H9 (cell line): ENCODE measurements around the gene TM9SF3. TPM values are rescaled to one million over a fixed set of nuclear protein-coding genes. Genes with fewer than 3 reads are reported as not detected.

Source experiments
- DNase-seq: peaks from one replicate; pipeline ENCODE4 v3.0.0-alpha.2; 2017
- H2AFZ ChIP-seq: one replicate; pipeline ENCODE4 v1.6.1; 2013; ENCODE audit warnings: mild to moderate bottlenecking, low read length, control low read depth, moderate library complexity
- H2AK5ac ChIP-seq: 2 replicates; pipeline ENCODE4 v1.6.1; 2013; ENCODE audit warnings: low read length, control low read depth, mixed read lengths; ENCODE audit not compliant: insufficient read length
- H2BK120ac ChIP-seq: one replicate; pipeline ENCODE4 v1.6.1; 2013; ENCODE audit warnings: low read depth, mild to moderate bottlenecking, low read length, control low read depth, inconsistent platforms; ENCODE audit not compliant: poor library complexity, severe bottlenecking
- H2BK12ac ChIP-seq: 2 replicates; pipeline ENCODE4 v1.6.1; 2013; ENCODE audit warnings: low read length, control low read depth, mixed read lengths, low read depth; ENCODE audit not compliant: insufficient read length
- H2BK15ac ChIP-seq: 2 replicates; pipeline ENCODE4 v1.6.1; 2013; ENCODE audit warnings: low read depth, low read length, control low read depth
- H2BK20ac ChIP-seq: one replicate; pipeline ENCODE4 v1.6.1; 2013; ENCODE audit warnings: low read depth, mild to moderate bottlenecking, low read length, control low read depth, inconsistent platforms; ENCODE audit not compliant: poor library complexity, severe bottlenecking
- H2BK5ac ChIP-seq: 2 replicates; pipeline ENCODE4 v1.6.1; 2013; ENCODE audit warnings: low read length, control low read depth, mixed read lengths; ENCODE audit not compliant: insufficient read length
- H3K14ac ChIP-seq: 2 replicates; pipeline ENCODE4 v1.6.1; 2013; ENCODE audit warnings: low read length, control low read depth; ENCODE audit not compliant: insufficient read depth
- H3K18ac ChIP-seq: 2 replicates; pipeline ENCODE4 v1.6.1; 2013; ENCODE audit warnings: low read depth, mild to moderate bottlenecking, mixed read lengths, low read length, control low read depth; ENCODE audit not compliant: insufficient read length
- H3K23ac ChIP-seq: 2 replicates; pipeline ENCODE4 v1.6.1; 2013; ENCODE audit warnings: low read length, control low read depth, mixed read lengths, low read depth; ENCODE audit not compliant: insufficient read length
- H3K23me2 ChIP-seq: 2 replicates; pipeline ENCODE4 v1.6.1; 2013; ENCODE audit warnings: low read depth, mild to moderate bottlenecking, mixed read lengths, low read length, control low read depth; ENCODE audit not compliant: insufficient read length, poor library complexity, severe bottlenecking
- H3K27ac ChIP-seq: 2 replicates; pipeline ENCODE4 v1.5.1; 2013; ENCODE audit warnings: low read length, control low read depth, mixed read lengths, low read depth; ENCODE audit not compliant: insufficient read length
- H3K27me3 ChIP-seq: 2 replicates; pipeline ENCODE4 v1.6.1; 2013; ENCODE audit warnings: low read length, control low read depth, inconsistent platforms; ENCODE audit not compliant: insufficient read depth
- H3K4ac ChIP-seq: 2 replicates; pipeline ENCODE4 v1.6.1; 2013; ENCODE audit warnings: low read depth, mild to moderate bottlenecking, control low read depth, inconsistent platforms, low read length, moderate library complexity
- H3K4me1 ChIP-seq: 2 replicates; pipeline ENCODE4 v1.6.1; 2013; ENCODE audit warnings: low read length, control low read depth, inconsistent platforms; ENCODE audit not compliant: insufficient read depth
- H3K4me2 ChIP-seq: 2 replicates; pipeline ENCODE4 v1.6.1; 2013; ENCODE audit warnings: low read length, control low read depth, mixed read lengths; ENCODE audit not compliant: insufficient read length, insufficient read depth
- H3K56ac ChIP-seq: 2 replicates; pipeline ENCODE4 v1.6.1; 2013; ENCODE audit warnings: low read depth, mild to moderate bottlenecking, mixed read lengths, low read length, control low read depth; ENCODE audit not compliant: insufficient read length
- H3K79me1 ChIP-seq: 2 replicates; pipeline ENCODE4 v1.6.1; 2013; ENCODE audit warnings: low read depth, mild to moderate bottlenecking, moderate library complexity, low read length, control low read depth, inconsistent platforms; ENCODE audit not compliant: insufficient read depth, poor library complexity, severe bottlenecking
- H3K79me2 ChIP-seq: 2 replicates; pipeline ENCODE4 v1.6.1; 2013; ENCODE audit warnings: low read length, control low read depth, inconsistent platforms; ENCODE audit not compliant: insufficient read depth
- H3K9ac ChIP-seq: 2 replicates; pipeline ENCODE4 v1.6.1; 2013; ENCODE audit warnings: low read length, control low read depth, mixed read lengths; ENCODE audit not compliant: insufficient read length; ENCODE audit errors: extremely low read depth
- H3K9me3 ChIP-seq: one replicate; pipeline ENCODE4 v1.6.1; 2013; ENCODE audit warnings: low read depth, low read length, inconsistent platforms; ENCODE audit not compliant: control insufficient read depth
- H3T11ph ChIP-seq: one replicate; pipeline ENCODE4 v1.6.1; 2013; ENCODE audit warnings: mild to moderate bottlenecking, low read length, control low read depth, inconsistent platforms
- H4K20me1 ChIP-seq: one replicate; pipeline ENCODE4 v1.6.1; 2013; ENCODE audit not compliant: control insufficient read depth, insufficient read length, insufficient read depth
- H4K5ac ChIP-seq: 2 replicates; pipeline ENCODE4 v1.6.1; 2013; ENCODE audit warnings: low read depth, mild to moderate bottlenecking, mixed read lengths, low read length, control low read depth; ENCODE audit not compliant: insufficient read length
- H4K8ac ChIP-seq: replicated peaks from 2 replicates; pipeline ENCODE4 v1.6.1; 2013; ENCODE audit warnings: low read length, control low read depth, mixed read lengths, low read depth; ENCODE audit not compliant: insufficient read length
- H4K91ac ChIP-seq: 2 replicates; pipeline ENCODE4 v1.6.1; 2013; ENCODE audit warnings: low read depth, mild to moderate bottlenecking, moderate library complexity, mixed read lengths, low read length, control low read depth; ENCODE audit not compliant: insufficient read length
- H3K27ac Mint-ChIP-seq, 3 experiments: 2 replicates in 2 of 3; 3 replicates in 1 of 3; pipeline ENCODE4 v1.8.0; 2020 to 2021; ENCODE audit warnings: mixed read lengths in 3 of 3, mild to moderate bottlenecking in 1 of 3, moderate library complexity in 1 of 3
- H3K27me3 Mint-ChIP-seq: 2 replicates; pipeline ENCODE4 v1.8.0; 2021; ENCODE audit warnings: low read depth, mild to moderate bottlenecking, moderate library complexity, mixed read lengths
- H3K36me3 Mint-ChIP-seq, 3 experiments: 2 replicates in 2 of 3; 3 replicates in 1 of 3; pipeline ENCODE4 v1.8.0; 2020 to 2021; ENCODE audit warnings: low read depth in 3 of 3, mixed read lengths in 3 of 3; ENCODE audit not compliant: insufficient read depth in 1 of 3
- H3K4me1 Mint-ChIP-seq, 2 experiments: 2 replicates each; pipeline ENCODE4 v1.8.0; 2020; ENCODE audit warnings: mixed read lengths in 2 of 2
- H3K4me3 Mint-ChIP-seq, 2 experiments: 2 replicates in 1 of 2; 3 replicates in 1 of 2; pipeline ENCODE4 v1.8.0; 2020 to 2021; ENCODE audit warnings: mild to moderate bottlenecking in 2 of 2, mixed read lengths in 2 of 2, moderate library complexity in 1 of 2
- H3K9me3 Mint-ChIP-seq, 2 experiments: 2 replicates in 1 of 2; 3 replicates in 1 of 2; pipeline ENCODE4 v1.8.0; 2020; ENCODE audit warnings: mild to moderate bottlenecking in 2 of 2, mixed read lengths in 2 of 2, moderate library complexity in 1 of 2
- CTCF ChIP-seq: fragments of 200-600 bp; sonication (generic); conservative IDR thresholded peaks from 3 replicates; pipeline ENCODE4 v1.8.0; 2021; ENCODE audit warnings: antibody characterized with exemption, mild to moderate bottlenecking
- WGBS: extraction: QIAGEN DNeasy Blood & Tissue Kit; methylation state at CpG from one replicate; pipeline ENCODE4 v1.1.7; 2013; ENCODE audit warnings: missing lambda C conversion rate, low lambda C conversion rate, mixed read lengths; ENCODE audit not compliant: insufficient read length; ENCODE audit errors: extremely low coverage; 5-methylcytosine and 5-hydroxymethylcytosine counted together
- total RNA-seq: library from RNA; stranded (reverse); gene quantifications from 2 replicates; pipeline ENCODE4 v1.2.1, GENCODE V29; 2021

The TM9SF3 gene
- total RNA-seq, 1 experiment from 2014 or later: 120 TPM

- Histone ChIP-seq H3T11ph (no peak overlapping the region), H3K23ac (no peak overlapping the region), H4K5ac (no peak overlapping the region), H2BK120ac (no peak overlapping the region), H4K8ac (no peak overlapping the region), H2AK5ac (no peak overlapping the region), H3K4ac (no peak overlapping the region), H3K4me2 (peak overlapping the region; percentile 99), H2BK15ac (no peak overlapping the region), H2BK20ac (no peak overlapping the region), H3K23me2 (peaks cover 13% of the 10 kb centered on the region), H4K91ac (no peak overlapping the region), H2BK5ac (no peak overlapping the region), H3K79me1 (no peaks in the 10 kb centered on the region), H3K14ac (peak overlapping the region; percentile 94), H3K56ac (no peak overlapping the region), H3K4me1 (no peaks in the 10 kb centered on the region), H2BK12ac (no peak overlapping the region), H3K79me2 (peaks cover 33% of the 10 kb centered on the region; the same call in 1 of the 2 replicates), H3K9ac (peak overlapping the region; percentile 82), H3K9me3 (no peaks in the 10 kb centered on the region), H3K27me3 (no peaks in the 10 kb centered on the region), H4K20me1 (no peaks in the 10 kb centered on the region), H3K27ac (no peak overlapping the region), H2AFZ (no peak overlapping the region), H3K18ac (peak overlapping the region; percentile 24)
- no CpG with 5 or more reads among the region's 20 CpGs for WGBS
- Mint-ChIP-seq H3K9me3 (no peaks in the 10 kb centered on the region), H3K4me1 (peaks cover 16 to 24% of the 10 kb centered on the region in 2 experiments), H3K27ac (peak overlapping the region; percentile 16 to 90 (median 25); a peak in 4 of 7 replicates), H3K4me3 (peak overlapping the region; percentile 90 to 91; a peak in 4 of 5 replicates), H3K27me3 (no peaks in the 10 kb centered on the region), H3K36me3 (no peaks in the 10 kb centered on the region; a peak in 1 of 7 replicates)
- DNase-seq: no peak
- TF ChIP-seq CTCF: no peak
These were observed 935 bp downstream of the TM9SF3 start for GRCh38 chr10:96585736-96586418.
